SU-DHL-6 (cell line): ENCODE results near the gene GRID2.

ENCODE experiments used
- CTCF ChIP-seq: fragments of 200-600 bp; sonication (generic); IDR thresholded peaks from one replicate; pipeline ENCODE4 v1.5.1; 2017; ENCODE audit warnings: antibody characterized with exemption, mild to moderate bottlenecking, low read length, moderate library complexity; ENCODE audit not compliant: insufficient read depth, poor library complexity, severe bottlenecking
- EZH2phosphoT487 ChIP-seq: fragments of 200-600 bp; sonication (generic), shearing (Covaris generic); conservative IDR thresholded peaks from 2 replicates; pipeline ENCODE4 v1.6.1; 2018; ENCODE audit warnings: mild to moderate bottlenecking, antibody characterized with exemption, low read length, moderate library complexity, mixed read lengths

- TF ChIP-seq CTCF (no peak), EZH2phosphoT487 (no peak)
Measured at GRCh38 chr4:93359586-93359985, 1055.8 kb downstream of the GRID2 start.
